ENCODE results near the gene CYP26C1. TPM values are rescaled to one million over a fixed set of nuclear protein-coding genes. Genes with fewer than 3 reads are reported as not detected.

CYP26C1 gene
- polyA plus RNA-seq, 1 donor from 2014 or later = not detected

GRCh38 chr10:93030409-93030808 is 30.2 kb upstream of the CYP26C1 start:
- no peaks in the 10 kb centered on the region for H3F3A ChIP-seq (ENCODE audit: insufficient read depth, low read length, poor library complexity, severe bottlenecking)
- H3K79me2 ChIP-seq (replicated peaks; ENCODE audit: insufficient read depth, low read length) = no peaks in the 10 kb centered on the region
- H3K4me3 ChIP-seq (ENCODE audit: low read length) = no peak overlapping the region
- no peak for TF ChIP-seq REST (IDR thresholded peaks at IDR 0.05; ENCODE audit: borderline replicate concordance)
- no peak for TF ChIP-seq TAF1 (IDR thresholded peaks at IDR 0.05; ENCODE audit: low read depth)
- TF ChIP-seq POLR2AphosphoS5 (IDR thresholded peaks at IDR 0.05) = no peak
- no peak for TF ChIP-seq EZH2 (IDR thresholded peaks at IDR 0.05; ENCODE audit: borderline replicate concordance, insufficient read depth, low read length, poor library complexity, severe bottlenecking)
- TF ChIP-seq MXI1 (conservative IDR thresholded peaks at IDR 0.05; ENCODE audit: poor library complexity, severe bottlenecking) = no peak
- TF ChIP-seq SMC3 (conservative IDR thresholded peaks at IDR 0.05; ENCODE audit: poor library complexity) = no peak
- no peak for TF ChIP-seq EP300 (conservative IDR thresholded peaks at IDR 0.05; ENCODE audit: poor library complexity, severe bottlenecking)
- no peak for TF ChIP-seq RAD21 (conservative IDR thresholded peaks at IDR 0.05)
- no peak for TF ChIP-seq CTCF (IDR thresholded peaks at IDR 0.05; ENCODE audit: poor library complexity, severe bottlenecking)
- no peak overlapping the region for H3K4me2 ChIP-seq (ENCODE audit: low read length)
- H4K20me1 ChIP-seq (ENCODE audit: insufficient read depth) = no peaks in the 10 kb centered on the region
- H3K36me3 ChIP-seq (ENCODE audit: insufficient read depth, low read length) = no peaks in the 10 kb centered on the region
- no peaks in the 10 kb centered on the region for H3K9me3 ChIP-seq (ENCODE audit: low read length)
- H3K27me3 ChIP-seq (ENCODE audit: insufficient read depth, low read depth, low read length) = no peaks in the 10 kb centered on the region
- no peak overlapping the region for H3K9ac ChIP-seq (ENCODE audit: low read length)
- H3K27ac ChIP-seq (ENCODE audit: low read length) = no peak overlapping the region
- no peak overlapping the region for H2AFZ ChIP-seq (ENCODE audit: low read depth, low read length)
- H3K9me2 ChIP-seq (ENCODE audit: insufficient read depth, low read length) = no peaks in the 10 kb centered on the region

- no peaks in the 10 kb centered on the region for H3K9me2 ChIP-seq (ENCODE audit: insufficient read depth, low read length)
- no peaks in the 10 kb centered on the region for H3F3A ChIP-seq (ENCODE audit: insufficient read depth, low read length, poor library complexity, severe bottlenecking)
- no peaks in the 10 kb centered on the region for H4K20me1 ChIP-seq (ENCODE audit: insufficient read depth)
- no peak overlapping the region for H3K4me2 ChIP-seq (ENCODE audit: low read length)
- H3K4me3 ChIP-seq (ENCODE audit: low read length) = no peak overlapping the region
- H3K36me3 ChIP-seq (ENCODE audit: insufficient read depth, low read length) = no peaks in the 10 kb centered on the region
- no peak overlapping the region for H3K27ac ChIP-seq (ENCODE audit: low read length)
- H3K9ac ChIP-seq (ENCODE audit: low read length) = no peak overlapping the region
- no peak overlapping the region for H2AFZ ChIP-seq (ENCODE audit: low read depth, low read length)
- TF ChIP-seq RAD21 (conservative IDR thresholded peaks at IDR 0.05) (no peak), SMC3 (conservative IDR thresholded peaks at IDR 0.05; ENCODE audit: poor library complexity) (no peak), CTCF (IDR thresholded peaks at IDR 0.05; ENCODE audit: poor library complexity, severe bottlenecking) (no peak), EZH2 (IDR thresholded peaks at IDR 0.05; ENCODE audit: borderline replicate concordance, insufficient read depth, low read length, poor library complexity, severe bottlenecking) (no peak), EP300 (conservative IDR thresholded peaks at IDR 0.05; ENCODE audit: poor library complexity, severe bottlenecking) (no peak), POLR2AphosphoS5 (IDR thresholded peaks at IDR 0.05) (no peak), TAF1 (IDR thresholded peaks at IDR 0.05; ENCODE audit: low read depth) (no peak), MXI1 (conservative IDR thresholded peaks at IDR 0.05; ENCODE audit: poor library complexity, severe bottlenecking) (no peak), REST (IDR thresholded peaks at IDR 0.05; ENCODE audit: borderline replicate concordance) (no peak)
- H3K79me2 ChIP-seq (replicated peaks; ENCODE audit: insufficient read depth, low read length) = no peaks in the 10 kb centered on the region
- no peaks in the 10 kb centered on the region for H3K27me3 ChIP-seq (ENCODE audit: insufficient read depth, low read depth, low read length)
- H3K9me3 ChIP-seq (ENCODE audit: low read length) = no peaks in the 10 kb centered on the region
These were observed 28.3 kb upstream of the CYP26C1 start for GRCh38 chr10:93032105-93032808.

All from neural cell (in vitro differentiated cells).